H1 (cell line): ENCODE measurements around the gene NAXD. TPM values are rescaled to one million over a fixed set of nuclear protein-coding genes. Genes with fewer than 3 reads are reported as not detected.

Source experiments
- CTCF ChIA-PET: fragments of 300-600 bp; sonication (Branson Sonifier 250); formaldehyde crosslinking; loops from one replicate; lab custom pipeline; 2021; ENCODE audit not compliant: partially characterized antibody; lab: Charles Lee
- POLR2A ChIA-PET: fragments of 300-600 bp; sonication (Branson Sonifier 250); formaldehyde crosslinking; loops from one replicate; lab custom pipeline; 2021; ENCODE audit warnings: inconsistent platforms; ENCODE audit not compliant: partially characterized antibody; lab: Charles Lee
- DNase-seq, 2 experiments: peaks; one replicate each; pipeline versions ENCODE4 v3.0.0 to v3.0.0-alpha.2; 2010 to 2022; ENCODE audit warnings: low spot score in 2 of 2, low read depth in 1 of 2, mixed read lengths in 1 of 2
- FAIRE-seq: peaks from 2 replicates; lab custom pipeline; 2011; peaks lifted over from hg19 to GRCh38; lab: Jason Lieb, UNC
- H2AFZ ChIP-seq: 2 replicates; pipeline ENCODE4 v1.8.1; 2012; ENCODE audit warnings: low read length, inconsistent platforms
- H2AK5ac ChIP-seq: 2 replicates; pipeline ENCODE4 v1.6.1; 2013; ENCODE audit warnings: low read depth, low read length
- H2BK120ac ChIP-seq: replicated peaks from 2 replicates; pipeline ENCODE3; 2013; ENCODE audit warnings: low read depth, low read length, inconsistent platforms
- H2BK12ac ChIP-seq: 2 replicates; pipeline ENCODE4 v1.6.1; 2013; ENCODE audit warnings: low read depth, low read length
- H2BK15ac ChIP-seq: 2 replicates; pipeline ENCODE4 v1.6.1; 2013; ENCODE audit warnings: low read length
- H2BK20ac ChIP-seq: 2 replicates; pipeline ENCODE4 v1.6.1; 2013; ENCODE audit warnings: low read length
- H2BK5ac ChIP-seq: 2 replicates; pipeline ENCODE4 v1.6.1; 2013; ENCODE audit warnings: low read depth, low read length
- H3K14ac ChIP-seq: 2 replicates; pipeline ENCODE4 v1.6.1; 2013; ENCODE audit warnings: inconsistent platforms; ENCODE audit not compliant: insufficient read length
- H3K18ac ChIP-seq: 2 replicates; pipeline ENCODE4 v1.6.1; 2013; ENCODE audit warnings: low read length; ENCODE audit errors: extremely low read depth
- H3K23ac ChIP-seq: 2 replicates; pipeline ENCODE4 v1.6.1; 2013; ENCODE audit warnings: inconsistent platforms; ENCODE audit not compliant: insufficient read length
- H3K23me2 ChIP-seq: 2 replicates; pipeline ENCODE4 v1.6.1; 2013; ENCODE audit warnings: low read depth, low read length
- H3K27ac ChIP-seq: 2 replicates; pipeline ENCODE4 v1.6.1; 2011; ENCODE audit warnings: low read depth, low read length, inconsistent platforms
- H3K27me3 ChIP-seq, 4 experiments: replicated peaks in 1 of 4; 1 replicate in 1 of 4; 2 replicates in 3 of 4; pipeline versions ENCODE4 v1.6.1 to v1.8.1; 2011 to 2013; ENCODE audit warnings: low read length in 3 of 4, mild to moderate bottlenecking in 3 of 4, inconsistent platforms in 2 of 4, mixed read lengths in 2 of 4, moderate library complexity in 1 of 4; ENCODE audit not compliant: control insufficient read depth in 3 of 4, insufficient read depth in 3 of 4; ENCODE audit errors: extremely low read depth in 1 of 4
- H3K36me3 ChIP-seq, 4 experiments: 2 replicates each; pipeline versions ENCODE4 v1.6.1 to v1.8.1; 2011 to 2013; ENCODE audit warnings: mild to moderate bottlenecking in 4 of 4, low read length in 3 of 4, moderate library complexity in 2 of 4, control low read depth in 1 of 4, inconsistent platforms in 1 of 4; ENCODE audit not compliant: insufficient read depth in 4 of 4, control insufficient read depth in 2 of 4
- H3K4ac ChIP-seq: replicated peaks from 2 replicates; pipeline ENCODE3; 2013; ENCODE audit warnings: low read length, low read depth, mixed read lengths, inconsistent platforms; ENCODE audit not compliant: insufficient read length
- H3K4me1 ChIP-seq, 4 experiments: replicated peaks in 1 of 4; 1 replicate in 1 of 4; 2 replicates in 3 of 4; pipeline versions ENCODE4 v1.6.1 to v1.8.1; 2011 to 2013; ENCODE audit warnings: low read length in 3 of 4, inconsistent platforms in 2 of 4, mixed read lengths in 1 of 4; ENCODE audit not compliant: insufficient read depth in 4 of 4, control insufficient read depth in 3 of 4
- H3K4me2 ChIP-seq, 2 experiments: 2 replicates each; pipeline versions ENCODE4 v1.6.1 to v1.8.1; 2011 to 2013; ENCODE audit warnings: low read depth in 2 of 2, low read length in 2 of 2, control low read depth in 1 of 2, inconsistent platforms in 1 of 2, mild to moderate bottlenecking in 1 of 2; ENCODE audit not compliant: insufficient read depth in 1 of 2
- H3K4me3 ChIP-seq, 4 experiments: fragments of 200-600, 300-600 bp in 1 of 4; sonication (generic), shearing (Covaris generic), sonication (Bioruptor Twin) in 1 of 4; 2 replicates each; pipeline versions ENCODE4 v1.5.1 to v1.8.1; 2011 to 2016; ENCODE audit warnings: low read length in 4 of 4, low read depth in 3 of 4, control low read depth in 2 of 4, inconsistent platforms in 2 of 4, mild to moderate bottlenecking in 2 of 4, mixed read lengths in 1 of 4, moderate library complexity in 1 of 4; ENCODE audit not compliant: insufficient read depth in 2 of 4; ENCODE audit errors: extremely low read depth in 1 of 4
- H3K56ac ChIP-seq: replicated peaks from 2 replicates; pipeline ENCODE3; 2013; ENCODE audit warnings: low read depth, mild to moderate bottlenecking, mixed read lengths, low read length, inconsistent platforms; ENCODE audit not compliant: insufficient read length
- H3K79me1 ChIP-seq: 2 replicates; pipeline ENCODE4 v1.6.1; 2013; ENCODE audit warnings: low read depth, low read length, control low read depth
- H3K79me2 ChIP-seq, 2 experiments: 2 replicates each; pipeline versions ENCODE4 v1.6.1 to v1.8.1; 2012 to 2013; ENCODE audit warnings: low read length in 2 of 2, mild to moderate bottlenecking in 2 of 2, inconsistent platforms in 1 of 2; ENCODE audit not compliant: insufficient read depth in 2 of 2, control insufficient read depth in 1 of 2
- H3K9ac ChIP-seq, 4 experiments: replicated peaks in 1 of 4; 1 replicate in 1 of 4; 2 replicates in 3 of 4; pipeline versions ENCODE4 v1.6.1 to v1.8.1; 2011 to 2013; ENCODE audit warnings: low read depth in 3 of 4, low read length in 3 of 4, control low read depth in 2 of 4, mild to moderate bottlenecking in 2 of 4, moderate library complexity in 2 of 4, inconsistent platforms in 1 of 4; ENCODE audit errors: extremely low read depth in 1 of 4
- H3K9me3 ChIP-seq, 2 experiments: 2 replicates each; pipeline versions ENCODE4 v1.6.1 to v1.8.1; 2012 to 2013; ENCODE audit warnings: mild to moderate bottlenecking in 2 of 2, moderate library complexity in 2 of 2, control low read depth in 1 of 2, inconsistent platforms in 1 of 2, low read depth in 1 of 2, low read length in 1 of 2, mixed read lengths in 1 of 2; ENCODE audit not compliant: insufficient read depth in 2 of 2
- H4K20me1 ChIP-seq, 2 experiments: replicated peaks in 1 of 2; 2 replicates each; pipeline versions ENCODE3 to v1.8.1; 2011 to 2013; ENCODE audit warnings: inconsistent platforms in 2 of 2, low read length in 2 of 2, mild to moderate bottlenecking in 1 of 2; ENCODE audit not compliant: insufficient read depth in 2 of 2, control insufficient read depth in 1 of 2
- H4K5ac ChIP-seq: 2 replicates; pipeline ENCODE4 v1.6.1; 2013; ENCODE audit warnings: low read length, low read depth, mixed read lengths, inconsistent platforms; ENCODE audit not compliant: insufficient read length
- H4K8ac ChIP-seq: 2 replicates; pipeline ENCODE4 v1.8.0; 2013; ENCODE audit warnings: mild to moderate bottlenecking, moderate library complexity, low read length, inconsistent platforms; ENCODE audit not compliant: insufficient read depth; ENCODE audit errors: extremely low read depth
- H4K91ac ChIP-seq: replicated peaks from 2 replicates; pipeline ENCODE3; 2013; ENCODE audit warnings: low read length, mixed read lengths, inconsistent platforms; ENCODE audit not compliant: insufficient read length
- BACH1 ChIP-seq: IDR thresholded peaks from 2 replicates; pipeline ENCODE4 v1.6.1; 2012; ENCODE audit warnings: low read length, improper control_type of control experiment
- BCL11A ChIP-seq, 2 experiments: IDR thresholded peaks; one replicate each; pipeline ENCODE4 v1.6.1; 2011; ENCODE audit warnings: low read depth in 2 of 2, low read length in 2 of 2, mild to moderate bottlenecking in 2 of 2
- FOSL1 ChIP-seq: IDR thresholded peaks from 2 replicates; pipeline ENCODE4 v1.6.1; 2011; ENCODE audit warnings: mild to moderate bottlenecking, low read depth, low read length, moderate library complexity; ENCODE audit not compliant: insufficient read depth
- GABPA ChIP-seq: IDR thresholded peaks from 2 replicates; pipeline ENCODE4 v1.6.1; 2011; ENCODE audit warnings: mild to moderate bottlenecking, low read length, moderate library complexity, borderline replicate concordance; ENCODE audit not compliant: insufficient read depth
- JUN ChIP-seq: IDR thresholded peaks from 2 replicates; pipeline ENCODE4 v1.6.1; 2011; ENCODE audit warnings: low read depth, mild to moderate bottlenecking, improper control_type of control experiment, low read length
- KDM1A ChIP-seq: fragments of 200-600, 300-600 bp; sonication (generic); IDR thresholded peaks from 2 replicates; pipeline ENCODE4 v1.7.1; 2016; ENCODE audit warnings: mild to moderate bottlenecking, low read length, borderline replicate concordance
- POU5F1 ChIP-seq: IDR thresholded peaks from 2 replicates; pipeline ENCODE4 v1.6.1; 2011; ENCODE audit warnings: low read depth, mild to moderate bottlenecking, low read length, moderate library complexity
- RNF2 ChIP-seq: fragments of 200-900, 300-1000 bp; sonication (generic); IDR thresholded peaks from 2 replicates; pipeline ENCODE4 v1.7.1; 2016; ENCODE audit warnings: borderline replicate concordance, low read depth, mild to moderate bottlenecking, antibody characterized with exemption, low read length; ENCODE audit not compliant: poor library complexity, severe bottlenecking; ENCODE audit errors: missing control alignments
- SIRT6 ChIP-seq: IDR thresholded peaks from one replicate; pipeline ENCODE4 v1.7.1; 2012; ENCODE audit warnings: low read length, inconsistent platforms
- WGBS, 2 experiments: shearing (Covaris generic) in 1 of 2; methylation state at CpG; one replicate each; pipeline versions ENCODE4 v1.1.6 to v1.1.7; 2013 to 2015; ENCODE audit warnings: low lambda C conversion rate in 2 of 2, mixed read lengths in 2 of 2, inconsistent platforms in 1 of 2, low coverage in 1 of 2, missing lambda C conversion rate in 1 of 2; ENCODE audit not compliant: insufficient replicate concordance in 2 of 2, insufficient coverage in 1 of 2, insufficient read length in 1 of 2; ENCODE audit errors: extremely low coverage in 1 of 2, missing lambda C conversion rate in 1 of 2; 5-methylcytosine and 5-hydroxymethylcytosine counted together
- polyA plus RNA-seq, 7 experiments: library from polyadenylated mRNA; depleted of rRNA in 3 of 7; stranded (reverse) in 5 of 7; unstranded in 2 of 7; fragments of >200 nt in 5 of 7; fragments of 200-250 nt in 2 of 7; gene quantifications; 1 replicate in 5 of 7; 2 replicates in 1 of 7; 4 replicates in 1 of 7; pipeline versions ENCODE4 v1.2.1 to v1.2.3, GENCODE V29; 2011 to 2013; ENCODE audit warnings: missing spikeins in 2 of 7, mixed read lengths in 2 of 7
- total RNA-seq: library from RNA; stranded (reverse); fragmentation: NEBNext Ultra II Directional; extraction: Animal tissue kit (Norgen Biotek cat#: 25700); gene quantifications from 2 replicates; pipeline ENCODE4 v1.2.1, GENCODE V29; 2021
- TF ChIP-seq, protein P1 (sequence below): IDR thresholded peaks from 2 replicates; pipeline ENCODE4 v1.6.1; 2012; ENCODE audit warnings: inconsistent platforms
- TF ChIP-seq, protein P2 (sequence below): IDR thresholded peaks from 2 replicates; pipeline ENCODE4 v1.6.1; 2011; ENCODE audit warnings: low read length, improper control_type of control experiment

Gene NAXD
- total and polyA plus RNA-seq, 2 of the 8 experiments (the other 6 are each of a cell fraction or from before 2014, with no cell fraction given), result 25.4 to 35.5 TPM

DNA sequence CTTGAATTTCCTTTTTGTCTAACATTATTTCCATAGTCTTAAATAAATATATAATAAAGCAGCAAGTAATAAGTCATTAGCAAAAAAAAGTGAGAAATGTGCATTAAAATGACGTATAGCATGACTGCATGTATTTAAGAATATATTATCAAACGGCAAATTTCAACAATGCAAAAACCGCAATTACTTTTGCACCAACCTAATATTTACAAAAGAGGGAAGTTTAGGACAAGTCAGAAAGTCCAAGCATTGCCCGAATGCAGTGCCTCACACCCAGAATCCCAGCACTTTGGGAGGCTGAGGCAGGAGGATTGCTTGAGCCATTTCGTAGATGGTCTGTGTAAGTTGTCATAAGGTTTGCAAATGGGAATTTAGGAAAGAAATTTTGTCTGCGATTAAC is 10.2 kb upstream of the NAXD start:
- 91% methylated on average over 6 of the region's 6 CpGs; no CpG with 5 or more reads in 1 of the 2 experiments for WGBS, 2 experiments
- Histone ChIP-seq H3K79me1 (no peaks in the 10 kb centered on the region), H3K4me3 (no peak overlapping the region), H3K14ac (no peak overlapping the region), H4K20me1 (no peaks in the 10 kb centered on the region), H3K4me2 (no peak overlapping the region), H3K79me2 (no peaks in the 10 kb centered on the region), H2BK5ac (no peak overlapping the region), H3K4ac (no peak overlapping the region), H2BK15ac (no peak overlapping the region), H3K4me1 (peaks cover 0 to under 1% (median under 1%) of the 10 kb centered on the region in 4 experiments; a peak in 2 of 7 replicates), H3K27ac (no peak overlapping the region), H3K9me3 (peaks cover 0 to 2% of the 10 kb centered on the region in 2 experiments; a peak in 1 of 4 replicates), H3K9ac (no peak overlapping the region), H2BK20ac (no peak overlapping the region), H2AK5ac (no peak overlapping the region), H3K18ac (no peak overlapping the region), H3K23ac (no peak overlapping the region), H3K56ac (no peak overlapping the region), H2BK120ac (no peak overlapping the region), H3K36me3 (no peaks in the 10 kb centered on the region), H4K5ac (no peak overlapping the region), H3K27me3 (no peaks in the 10 kb centered on the region), H4K91ac (no peak overlapping the region), H3K23me2 (peaks cover under 1% of the 10 kb centered on the region; the same call in 1 of the 2 replicates), H4K8ac (no peak overlapping the region), H2AFZ (no peak overlapping the region), H2BK12ac (no peak overlapping the region)
- ChIA-PET POLR2A (interaction anchor here (1.0 kb wide), 1 partner anchor 361 kb away, joined by 3 read pairs; no protein-coding TSS in a partner anchor), CTCF (no interaction called here)
- FAIRE-seq (no peak), DNase-seq (no peak)
- no peak for TF ChIP-seq BACH1
- TF ChIP-seq POU5F1, result no peak
- no peak for TF ChIP-seq JUN
- TF ChIP-seq KDM1A, result no peak
- TF ChIP-seq, protein P1, sequence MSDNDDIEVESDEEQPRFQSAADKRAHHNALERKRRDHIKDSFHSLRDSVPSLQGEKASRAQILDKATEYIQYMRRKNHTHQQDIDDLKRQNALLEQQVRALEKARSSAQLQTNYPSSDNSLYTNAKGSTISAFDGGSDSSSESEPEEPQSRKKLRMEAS, result no peak
- TF ChIP-seq BCL11A (IDR thresholded peaks at IDR 0.05; ENCODE audit: low read depth in 2 of 2, low read length in 2 of 2), result no peak
- no peak for TF ChIP-seq FOSL1
- TF ChIP-seq RNF2, result no peak
- no peak for TF ChIP-seq SIRT6
- TF ChIP-seq, protein P2, sequence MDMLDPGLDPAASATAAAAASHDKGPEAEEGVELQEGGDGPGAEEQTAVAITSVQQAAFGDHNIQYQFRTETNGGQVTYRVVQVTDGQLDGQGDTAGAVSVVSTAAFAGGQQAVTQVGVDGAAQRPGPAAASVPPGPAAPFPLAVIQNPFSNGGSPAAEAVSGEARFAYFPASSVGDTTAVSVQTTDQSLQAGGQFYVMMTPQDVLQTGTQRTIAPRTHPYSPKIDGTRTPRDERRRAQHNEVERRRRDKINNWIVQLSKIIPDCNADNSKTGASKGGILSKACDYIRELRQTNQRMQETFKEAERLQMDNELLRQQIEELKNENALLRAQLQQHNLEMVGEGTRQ, result no peak
- no peak for TF ChIP-seq GABPA
